KOPT-K1 (cell line): ENCODE results near the gene CNOT11.

Experiments
- H3K27ac ChIP-seq: fragments of 200-600 bp; sonication (generic); 2 replicates; pipeline ENCODE4 v1.5.1; 2016; ENCODE audit warnings: antibody characterized with exemption, mild to moderate bottlenecking, low read depth, low read length; ENCODE audit not compliant: poor library complexity, severe bottlenecking
- H3K36me3 ChIP-seq: fragments of 200-600 bp; sonication (generic); 2 replicates; pipeline ENCODE4 v1.5.1; 2017; ENCODE audit warnings: antibody characterized with exemption, mild to moderate bottlenecking, low read length, moderate library complexity; ENCODE audit not compliant: insufficient read depth
- H3K9me3 ChIP-seq: fragments of 200-600 bp; sonication (generic); 2 replicates; pipeline ENCODE4 v1.5.1; 2017; ENCODE audit warnings: antibody characterized with exemption, low read length, mild to moderate bottlenecking; ENCODE audit not compliant: insufficient read depth, poor library complexity, severe bottlenecking

Gene CNOT11

DNA sequence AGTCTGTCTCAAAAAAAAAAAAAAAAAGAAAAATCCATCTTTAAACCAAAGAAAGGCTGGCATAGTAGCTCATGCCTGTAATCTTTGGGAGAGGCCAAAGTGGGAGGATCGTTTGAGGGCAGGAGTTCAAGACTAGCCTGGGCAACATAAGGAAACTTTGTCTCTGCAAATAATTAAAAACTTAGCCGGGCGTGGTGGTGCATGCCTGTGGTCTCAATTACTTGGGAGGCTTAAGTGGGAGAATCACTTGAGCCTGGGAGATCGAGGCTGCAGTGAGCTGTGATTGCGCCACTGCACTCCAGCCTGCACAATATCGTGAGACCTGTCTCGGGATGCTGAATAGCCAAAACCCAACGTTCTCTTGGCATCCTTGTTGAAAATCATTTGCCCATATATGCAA lies 6.1 kb downstream of the CNOT11 start:
- peaks cover 85% of the 10 kb centered on the region for H3K36me3 ChIP-seq
- no peak overlapping the region for H3K27ac ChIP-seq
- no peaks in the 10 kb centered on the region for H3K9me3 ChIP-seq

DNA sequence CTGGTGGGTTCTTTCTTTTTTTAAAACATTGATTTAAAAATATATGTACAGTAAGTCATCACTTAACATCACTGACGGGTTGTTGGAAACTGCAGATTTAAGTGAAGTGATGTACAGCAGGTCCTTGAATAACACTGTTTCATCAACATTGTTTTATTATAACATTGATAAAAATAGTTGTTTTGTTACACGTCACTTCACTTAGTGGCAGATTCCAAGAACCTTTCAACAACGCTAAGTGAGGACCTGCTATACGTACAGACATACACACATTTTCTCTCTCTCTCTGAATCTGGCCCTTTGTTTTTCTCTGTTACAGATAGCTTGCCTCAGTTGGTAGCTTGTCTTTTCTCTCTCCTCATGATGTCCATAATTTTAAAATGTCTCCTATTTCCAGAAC lies 9.5 kb downstream of the CNOT11 start:
- Histone ChIP-seq H3K27ac (no peak overlapping the region), H3K36me3 (peaks cover 99% of the 10 kb centered on the region), H3K9me3 (no peaks in the 10 kb centered on the region)

DNA sequence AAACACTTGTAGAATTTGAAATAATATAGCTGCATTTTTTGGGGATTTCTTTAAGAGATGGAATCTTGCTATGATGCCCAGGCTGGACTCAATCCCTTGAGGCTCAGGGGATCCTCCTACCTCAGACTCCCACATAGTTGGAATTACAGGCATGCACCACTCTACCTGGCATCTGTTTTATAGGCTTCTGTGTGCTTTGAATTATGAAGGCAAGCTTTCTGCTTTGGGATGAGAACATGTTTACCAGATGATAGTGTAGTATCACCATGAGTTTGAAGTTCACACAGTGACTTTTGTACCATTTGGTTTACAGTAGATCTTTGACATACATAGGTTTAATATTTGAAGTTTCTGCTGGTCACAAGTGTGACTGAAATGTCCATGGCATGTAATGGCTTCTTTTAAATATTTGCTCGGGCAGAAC lies 10.7 kb downstream of the CNOT11 start:
- no peaks in the 10 kb centered on the region for H3K9me3 ChIP-seq
- peaks cover 100% of the 10 kb centered on the region for H3K36me3 ChIP-seq
- H3K27ac ChIP-seq, result no peak overlapping the region

DNA sequence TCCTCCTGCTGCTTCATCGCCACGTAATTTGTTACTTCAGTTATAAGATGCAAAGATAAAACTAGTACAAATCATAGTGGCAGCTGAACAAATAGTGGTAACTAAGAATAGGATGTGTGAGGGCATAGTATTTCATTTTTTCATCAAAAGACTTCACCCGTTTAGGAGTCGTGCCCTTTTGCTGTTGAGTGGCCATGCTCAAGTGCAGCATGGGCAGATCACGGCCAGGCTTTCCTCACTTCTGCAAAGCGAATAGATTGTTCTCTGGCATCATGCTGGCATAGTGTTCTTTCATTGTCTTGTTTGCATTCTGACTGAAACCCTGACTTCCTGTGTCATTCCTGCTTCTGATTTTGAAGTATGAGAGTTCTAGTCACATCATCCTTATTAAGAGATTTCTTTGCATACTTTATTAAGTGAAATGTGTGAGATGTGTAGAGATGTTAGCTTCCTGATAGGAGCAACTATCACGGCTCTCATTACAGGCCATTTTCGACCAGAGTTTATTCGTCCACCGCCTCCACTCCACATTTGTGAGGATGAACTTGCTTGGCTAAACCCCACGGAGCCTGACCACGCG lies 11.8 kb downstream of the CNOT11 start:
- Histone ChIP-seq H3K27ac (no peak overlapping the region), H3K9me3 (no peaks in the 10 kb centered on the region), H3K36me3 (peaks cover 100% of the 10 kb centered on the region)

DNA sequence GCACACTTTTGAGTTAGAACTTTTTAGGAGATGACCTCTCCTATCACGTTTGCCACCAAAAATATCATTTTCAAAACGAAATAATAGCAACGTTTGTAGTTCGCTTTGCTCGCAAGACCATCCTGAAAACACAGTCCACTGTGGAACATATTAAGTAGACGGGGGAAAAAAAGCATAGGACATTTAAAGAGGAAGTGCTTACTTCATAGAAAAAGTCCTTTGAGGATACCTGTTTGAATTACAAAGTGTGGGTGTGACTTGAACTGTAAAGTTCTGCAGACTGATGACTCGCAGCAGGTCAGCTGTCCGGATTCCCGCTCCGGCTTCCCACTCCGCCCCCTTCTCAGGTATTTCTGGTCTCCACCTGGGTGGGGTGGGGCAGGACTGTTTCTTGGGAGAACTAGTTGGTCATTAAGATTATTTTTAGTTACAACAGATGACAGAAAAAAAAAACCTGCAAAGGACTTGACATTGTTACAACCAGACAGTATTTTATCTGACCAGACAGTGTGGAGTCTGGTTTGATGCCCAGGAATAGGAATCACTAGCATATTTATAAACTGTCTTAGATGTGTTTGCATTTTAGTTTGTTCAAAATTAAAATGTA lies 13.3 kb downstream of the CNOT11 start:
- Histone ChIP-seq H3K9me3 (no peaks in the 10 kb centered on the region), H3K27ac (no peak overlapping the region), H3K36me3 (peaks cover 100% of the 10 kb centered on the region)

DNA sequence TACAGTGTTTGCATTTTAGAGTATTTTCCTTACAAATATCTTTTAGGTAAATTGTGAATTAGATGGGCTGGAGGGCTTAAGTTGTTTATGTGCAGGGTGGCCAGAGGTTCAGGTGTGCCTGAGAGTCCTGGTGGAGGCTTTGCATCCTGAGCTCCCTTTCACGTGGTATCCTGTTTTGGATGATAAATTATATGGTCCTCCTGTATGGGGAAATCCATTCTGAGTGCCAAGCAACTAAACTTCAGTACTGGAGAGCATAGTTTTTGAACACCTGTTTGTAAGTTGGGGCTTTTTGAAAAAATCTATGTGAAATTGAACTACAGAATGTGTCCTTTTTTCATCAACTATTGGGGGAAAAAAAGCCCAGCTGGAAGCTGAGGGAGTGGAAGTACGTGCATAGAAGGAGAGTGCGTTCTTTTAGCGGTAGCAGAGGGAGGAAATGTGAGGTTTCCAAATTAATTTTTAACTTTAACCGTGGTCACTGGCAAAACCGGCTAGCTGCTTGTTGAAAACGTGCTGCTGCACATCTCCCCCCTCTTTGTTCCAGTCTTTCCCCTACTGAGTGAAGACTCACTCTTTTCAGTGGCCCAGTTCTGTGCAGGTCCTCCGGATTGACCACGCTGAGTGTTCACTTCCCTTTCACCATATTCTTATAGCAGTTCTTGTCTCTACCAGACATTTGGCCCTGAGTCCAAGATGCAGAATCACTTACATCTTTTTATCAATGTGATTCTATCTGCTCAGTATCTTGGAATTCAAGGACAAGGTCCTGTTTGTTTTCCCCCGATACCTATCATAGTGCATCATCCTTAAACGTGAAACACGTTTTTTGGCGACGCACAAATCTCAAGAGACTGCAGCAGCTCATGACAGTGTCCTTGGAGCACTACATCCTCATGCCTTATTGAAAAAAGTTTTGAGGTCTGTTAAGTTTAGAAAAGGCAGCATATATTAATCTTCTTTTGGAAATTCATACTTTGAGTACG lies 15.3 kb downstream of the CNOT11 start:
- Histone ChIP-seq H3K27ac (no peak overlapping the region), H3K36me3 (peaks cover 100% of the 10 kb centered on the region), H3K9me3 (no peaks in the 10 kb centered on the region)

DNA sequence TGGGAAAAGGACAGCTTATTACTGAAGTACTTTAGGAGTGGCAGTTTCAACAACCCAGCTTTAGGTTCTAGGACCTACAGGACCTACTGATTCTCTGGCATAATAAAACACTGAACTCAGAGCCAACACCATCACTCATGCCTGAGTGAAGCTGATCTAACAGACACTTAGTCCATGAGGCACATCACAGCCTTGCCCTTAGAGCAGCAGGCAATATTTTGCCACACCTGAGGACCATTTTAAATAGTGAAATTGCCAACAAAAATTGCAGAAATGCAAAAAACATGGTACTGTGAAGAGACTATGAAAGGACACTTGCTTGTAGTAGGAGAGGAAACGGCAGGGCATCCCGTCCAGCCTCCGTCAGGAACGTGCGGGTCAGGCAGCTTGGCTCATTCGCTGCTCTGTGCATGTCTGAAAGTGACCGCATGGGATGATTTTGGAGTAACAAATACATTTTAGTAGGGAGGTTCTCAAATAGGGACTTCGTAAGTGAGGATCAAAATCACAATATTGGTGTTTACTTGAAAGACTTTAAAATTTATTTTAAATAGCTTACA lies 18.1 kb downstream of the CNOT11 start:
- Histone ChIP-seq H3K36me3 (peaks cover 96% of the 10 kb centered on the region), H3K9me3 (no peaks in the 10 kb centered on the region), H3K27ac (no peak overlapping the region)

DNA sequence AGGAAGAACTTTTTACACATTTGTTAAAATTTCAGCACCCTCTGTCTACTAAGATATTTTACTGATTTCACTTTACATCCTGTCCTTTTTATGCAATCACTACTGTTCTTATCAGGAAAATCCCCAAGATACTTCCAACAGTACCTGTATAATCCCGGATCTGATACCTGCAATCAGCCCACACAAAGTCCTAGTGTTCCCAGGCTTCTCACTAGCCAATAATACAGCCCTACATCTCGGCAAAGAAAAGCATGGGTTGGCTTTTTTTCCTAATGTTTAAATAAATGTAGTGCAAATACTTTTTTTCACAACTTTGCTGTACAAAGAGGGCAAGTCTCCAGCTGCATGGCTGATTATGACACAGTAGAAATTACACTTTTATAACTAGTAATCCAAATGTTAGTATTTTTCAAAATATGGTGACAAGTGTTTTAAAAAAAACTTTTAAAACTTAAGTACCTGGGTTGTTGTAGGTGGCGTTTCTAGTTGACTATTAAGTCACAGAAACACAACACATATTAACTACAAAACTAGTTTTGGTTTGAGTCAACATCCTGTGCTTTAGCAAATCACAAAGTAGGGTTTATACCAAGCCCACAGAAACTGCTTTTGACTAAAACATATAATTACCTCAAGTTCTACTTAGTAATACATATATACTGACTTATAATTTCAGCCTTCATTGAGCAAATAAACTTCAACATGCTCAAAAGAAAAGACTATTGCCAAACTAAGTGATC lies 19.5 kb downstream of the CNOT11 start:
- H3K27ac ChIP-seq, result no peak overlapping the region
- H3K36me3 ChIP-seq, result peaks cover 95% of the 10 kb centered on the region
- H3K9me3 ChIP-seq, result no peaks in the 10 kb centered on the region

DNA sequence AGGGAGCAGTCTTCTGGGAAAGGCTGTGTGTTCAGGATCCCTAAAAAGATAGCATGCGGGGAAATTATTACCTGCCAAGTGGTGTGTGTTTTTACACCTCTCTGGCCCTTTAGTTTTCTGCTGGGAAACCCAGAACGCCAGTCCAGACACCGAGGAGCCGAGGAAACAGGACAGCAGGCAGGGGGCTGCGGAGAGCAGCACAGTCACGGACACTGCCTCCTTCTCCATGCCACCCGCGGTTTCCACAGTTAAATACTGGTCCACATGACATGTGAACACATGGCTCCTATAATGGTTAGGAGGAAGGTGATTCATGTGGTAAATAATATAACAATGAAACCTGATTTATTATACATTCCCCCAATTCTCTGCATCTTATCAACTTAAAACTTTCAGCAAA lies 20.4 kb downstream of the CNOT11 start:
- Histone ChIP-seq H3K9me3 (no peaks in the 10 kb centered on the region), H3K27ac (no peak overlapping the region), H3K36me3 (peaks cover 95% of the 10 kb centered on the region)

DNA sequence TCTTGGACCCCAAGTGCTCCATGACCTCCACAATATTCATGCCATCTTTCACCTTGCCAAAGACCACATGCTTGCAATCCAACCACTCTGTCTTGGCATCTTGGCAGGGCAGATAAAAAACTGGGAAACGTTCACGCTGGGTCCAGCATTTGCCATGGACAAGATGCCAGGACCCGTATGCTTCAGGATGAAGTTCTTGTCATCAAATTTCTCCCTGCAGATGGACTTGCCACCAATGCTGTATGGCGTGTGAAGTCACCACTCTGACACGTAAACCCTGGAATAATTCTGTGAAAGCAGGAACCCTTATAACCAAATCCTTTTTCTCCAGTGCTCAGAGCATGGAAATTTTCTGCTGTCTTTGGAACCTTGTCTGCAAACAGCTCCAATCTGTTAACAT lies 21.5 kb downstream of the CNOT11 start:
- no peaks in the 10 kb centered on the region for H3K9me3 ChIP-seq
- peaks cover 94% of the 10 kb centered on the region for H3K36me3 ChIP-seq
- H3K27ac ChIP-seq, result no peak overlapping the region

DNA sequence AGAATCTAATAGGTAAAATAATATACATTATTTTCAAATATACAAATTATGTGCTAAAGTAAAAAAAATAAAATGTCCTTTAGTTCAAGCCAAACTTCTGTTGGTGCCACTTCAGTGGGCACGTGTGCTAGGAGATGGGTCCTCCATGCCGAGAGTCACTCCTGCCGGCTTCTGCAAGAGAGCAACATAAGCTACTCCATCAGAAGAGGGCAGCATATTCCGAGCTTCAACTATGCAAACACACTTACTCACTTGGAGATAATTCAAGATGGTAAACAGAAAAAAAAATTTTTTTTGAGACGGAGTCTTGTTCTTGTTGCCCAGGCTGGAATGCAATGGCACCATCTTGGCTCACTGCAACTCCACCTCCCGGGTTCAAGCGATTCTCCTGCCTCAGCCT lies 24.4 kb downstream of the CNOT11 start:
- Histone ChIP-seq H3K9me3 (no peaks in the 10 kb centered on the region), H3K27ac (no peak overlapping the region), H3K36me3 (peaks cover 94% of the 10 kb centered on the region)

DNA sequence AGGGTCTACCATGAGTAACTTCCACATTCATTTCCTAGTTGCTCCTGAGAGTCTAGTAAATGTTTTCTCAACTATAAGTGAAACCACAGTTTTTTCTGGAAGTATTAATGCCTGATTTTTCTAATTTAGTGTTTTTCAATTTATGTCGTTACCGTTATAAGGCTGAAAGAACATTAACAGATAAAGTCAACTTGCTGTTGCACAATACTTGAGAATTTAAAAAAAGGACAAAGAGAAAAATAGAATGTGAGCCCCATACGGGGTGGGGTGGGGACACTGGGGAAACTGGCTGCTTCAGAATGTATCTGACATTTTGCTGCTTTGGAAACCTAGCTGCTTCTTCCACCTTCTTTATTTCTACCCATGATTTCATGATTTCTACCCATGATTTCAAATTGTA lies 26.2 kb downstream of the CNOT11 start:
- Histone ChIP-seq H3K36me3 (peaks cover 94% of the 10 kb centered on the region), H3K9me3 (no peaks in the 10 kb centered on the region), H3K27ac (no peak overlapping the region)

DNA sequence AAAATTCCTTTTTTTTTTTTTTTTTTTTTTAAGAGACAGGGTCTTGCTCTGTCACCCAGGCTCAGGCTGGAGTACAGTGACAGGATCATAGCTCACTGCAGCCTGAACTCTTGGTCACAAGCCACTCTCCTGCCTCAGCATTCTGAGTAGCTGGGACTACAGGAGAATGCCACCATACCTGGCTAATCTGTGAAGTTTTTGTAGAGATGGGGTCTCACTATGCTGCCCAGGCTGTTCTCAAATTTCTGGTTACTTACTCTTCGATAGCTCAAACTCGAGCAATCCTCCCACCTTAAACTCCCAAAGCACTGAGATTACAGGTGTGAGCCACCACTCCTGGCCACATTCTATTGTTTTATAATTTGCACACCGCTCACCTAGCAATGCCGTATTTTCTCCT lies 28.8 kb downstream of the CNOT11 start:
- Histone ChIP-seq H3K27ac (no peak overlapping the region), H3K36me3 (peaks cover 99% of the 10 kb centered on the region), H3K9me3 (no peaks in the 10 kb centered on the region)

DNA sequence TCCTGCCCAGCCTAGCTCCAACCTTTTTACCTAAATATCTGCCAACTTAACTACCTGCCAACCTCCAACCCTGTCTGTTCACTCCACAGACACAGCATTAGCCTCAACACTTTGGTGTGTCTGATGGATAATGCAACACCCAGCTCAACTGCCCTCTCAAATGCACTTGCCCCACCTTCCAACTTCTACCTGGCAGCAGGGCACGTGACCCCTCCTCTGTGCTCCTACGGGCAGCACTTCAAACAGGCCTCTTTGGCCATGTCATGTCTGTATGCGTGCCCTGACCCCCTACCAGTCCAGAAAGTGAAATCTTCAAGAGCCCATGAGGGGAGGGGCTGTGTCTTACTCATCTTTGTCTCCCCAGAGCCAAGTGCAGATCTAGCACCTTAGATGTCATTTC lies 30.3 kb downstream of the CNOT11 start:
- Histone ChIP-seq H3K9me3 (no peaks in the 10 kb centered on the region), H3K27ac (no peak overlapping the region), H3K36me3 (peaks cover 99% of the 10 kb centered on the region)

DNA sequence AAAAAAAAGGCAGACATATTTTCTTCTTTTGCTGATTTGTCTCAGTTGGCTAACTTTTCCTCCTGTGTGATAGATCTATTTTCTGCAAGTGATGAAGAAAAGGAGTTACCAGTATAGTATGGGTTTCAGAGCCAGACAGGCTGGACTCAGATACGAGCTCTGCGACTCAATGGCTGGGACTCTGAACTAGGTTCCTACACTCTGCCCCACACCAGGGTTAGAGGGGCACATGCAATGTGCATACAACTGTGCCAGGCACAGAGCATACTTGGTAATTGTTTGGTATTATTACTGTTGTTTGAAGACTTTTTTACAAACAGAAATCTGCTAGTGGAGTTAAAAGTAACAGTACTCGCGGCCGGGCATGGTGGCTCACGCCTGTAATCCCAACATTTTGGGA lies 34.0 kb downstream of the CNOT11 start:
- H3K9me3 ChIP-seq, result no peaks in the 10 kb centered on the region
- H3K36me3 ChIP-seq, result peaks cover 95% of the 10 kb centered on the region
- H3K27ac ChIP-seq, result no peak overlapping the region
